Activated CD4-positive, alpha-beta T cell treated with anti-CD3 and anti-CD28 coated beads, Interleukin-2, amount 50 U/mL, for 24 hours (primary cell): ENCODE measurements around the gene ADSS1.

Experiments
- DNase-seq, 2 donors: peaks; one replicate each; pipeline ENCODE4 v3.0.0-alpha.2; 2020; ENCODE audit warnings: low read depth in 1 of 2, low spot score in 1 of 2

Gene ADSS1

DNA sequence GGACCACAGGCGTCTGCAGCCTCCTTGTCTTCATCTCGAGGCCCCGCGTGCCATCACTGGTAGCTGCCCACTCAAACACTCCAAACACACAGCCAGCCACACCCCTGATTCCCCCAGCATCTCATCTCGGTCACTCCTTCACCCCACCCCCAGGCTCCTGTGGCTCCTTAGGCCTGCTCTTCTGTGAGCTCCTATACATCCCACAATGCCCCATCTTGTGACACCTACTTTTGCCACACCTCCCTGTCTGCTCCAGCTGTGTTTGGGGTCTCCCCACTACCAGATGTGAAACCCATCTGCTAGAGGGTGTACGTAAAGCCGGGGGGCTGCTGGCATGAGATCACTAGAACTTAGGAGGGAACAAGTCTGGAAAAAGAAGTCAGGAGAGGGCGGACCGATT is 67.4 kb downstream of the ADSS1 start:
- DNase-seq: no peak

DNA sequence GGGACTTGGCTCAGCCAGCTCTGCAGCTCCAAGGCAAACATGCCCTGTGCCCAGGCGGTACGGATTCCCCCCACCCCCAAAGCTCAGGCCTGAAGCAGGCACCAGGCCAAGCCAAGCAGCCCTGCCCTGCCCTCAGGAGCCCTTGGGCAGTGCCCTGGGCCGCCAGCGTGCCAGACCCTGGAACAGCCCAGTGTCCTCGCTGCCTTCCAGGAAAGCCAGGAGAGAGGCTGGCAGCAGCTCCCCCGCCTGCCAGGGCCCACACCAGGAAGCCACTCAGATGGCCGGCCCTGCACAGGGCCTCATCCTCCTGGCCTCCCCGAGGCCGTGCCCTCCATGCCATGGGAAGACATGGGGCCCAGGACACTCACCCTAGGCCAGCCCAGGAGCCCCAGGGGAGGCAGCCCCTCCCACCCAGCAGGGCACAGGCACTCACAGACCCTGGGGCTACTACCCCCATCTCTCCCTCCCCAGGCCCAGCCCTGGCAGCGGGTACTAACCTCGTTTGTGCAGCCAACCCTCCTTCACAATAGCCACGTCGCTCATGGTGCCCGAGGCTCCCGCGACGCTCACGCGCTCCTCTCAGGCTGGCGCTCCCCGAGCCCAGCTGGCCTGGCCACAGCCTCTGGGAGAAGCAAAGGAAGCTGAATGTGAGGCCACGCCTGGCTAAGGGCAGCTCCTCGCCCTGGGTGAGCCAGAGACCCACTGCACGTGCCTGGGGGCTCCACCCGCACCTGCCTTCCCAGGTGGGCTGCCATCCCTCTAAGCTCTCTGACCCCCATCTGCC is 68.3 kb downstream of the ADSS1 start:
- no peak for DNase-seq

DNA sequence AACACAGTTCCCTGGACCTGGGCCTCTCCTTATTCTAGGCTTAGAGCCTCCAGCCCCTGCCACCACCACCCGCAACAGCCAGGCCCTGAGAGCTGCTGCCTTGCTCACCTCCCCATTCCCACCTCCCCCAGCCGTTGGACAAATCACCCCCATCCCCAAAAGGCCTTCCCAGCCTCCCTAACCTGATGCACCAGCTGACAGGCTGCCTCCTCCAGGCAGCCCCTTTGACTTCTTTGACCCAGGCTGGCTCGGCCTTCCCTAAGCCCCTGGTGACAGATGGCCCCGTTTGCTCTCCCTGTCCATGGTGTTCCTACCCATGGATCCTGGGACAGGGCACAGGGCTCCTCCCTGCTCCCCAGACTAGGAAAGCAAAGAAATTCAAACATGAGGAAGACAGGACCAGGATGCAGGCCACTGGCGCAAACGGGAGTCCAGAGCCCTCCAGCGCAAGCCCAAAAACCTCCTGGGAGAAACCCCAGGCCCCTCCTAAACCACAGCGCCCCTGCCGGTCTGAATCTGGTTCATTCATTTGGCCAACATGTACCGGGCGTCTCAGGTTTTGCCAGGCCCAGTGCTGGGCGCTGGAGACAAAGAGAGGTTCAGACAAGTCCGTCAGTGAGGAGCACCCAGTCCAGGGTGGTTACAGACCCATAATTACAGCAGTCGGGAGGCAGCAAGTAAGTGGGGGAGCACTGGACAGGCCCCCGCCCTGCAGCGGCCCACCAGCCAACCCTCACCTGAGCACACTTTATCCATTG is 69.1 kb downstream of the ADSS1 start:
- DNase-seq: no peak

DNA sequence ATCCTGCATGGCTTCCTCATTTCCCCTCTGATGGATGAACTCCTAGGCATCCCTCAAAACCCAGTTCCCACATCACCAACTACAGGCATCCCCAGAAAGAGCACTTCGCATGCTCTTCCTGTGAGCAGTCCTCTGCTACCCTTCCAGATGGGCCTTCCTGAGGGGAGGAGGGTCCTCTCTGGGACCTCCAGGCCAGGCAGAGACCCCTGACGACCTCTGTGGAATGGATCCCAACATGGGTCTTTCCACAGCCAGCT is 69.6 kb downstream of the ADSS1 start:
- DNase-seq: no peak

DNA sequence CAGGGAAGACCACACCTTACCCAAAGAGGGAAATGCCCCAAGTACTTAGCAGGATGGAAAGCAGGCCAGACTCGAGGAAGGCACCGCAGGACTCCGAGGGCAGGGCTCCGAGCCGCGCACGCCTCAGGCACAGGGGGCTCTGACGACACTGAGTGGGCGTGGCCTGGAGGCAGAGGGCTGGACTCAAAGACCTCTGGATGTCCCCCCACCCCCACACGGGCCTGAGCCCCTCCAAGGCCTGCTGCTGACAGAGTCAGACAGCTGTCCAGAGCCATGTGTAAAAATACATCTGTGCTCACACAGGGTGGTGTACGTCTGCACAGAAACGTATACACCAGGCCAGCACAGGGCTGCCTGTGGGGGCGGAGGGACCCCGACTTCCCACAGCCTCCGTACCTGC is 70.1 kb downstream of the ADSS1 start:
- DNase-seq: no peak

DNA sequence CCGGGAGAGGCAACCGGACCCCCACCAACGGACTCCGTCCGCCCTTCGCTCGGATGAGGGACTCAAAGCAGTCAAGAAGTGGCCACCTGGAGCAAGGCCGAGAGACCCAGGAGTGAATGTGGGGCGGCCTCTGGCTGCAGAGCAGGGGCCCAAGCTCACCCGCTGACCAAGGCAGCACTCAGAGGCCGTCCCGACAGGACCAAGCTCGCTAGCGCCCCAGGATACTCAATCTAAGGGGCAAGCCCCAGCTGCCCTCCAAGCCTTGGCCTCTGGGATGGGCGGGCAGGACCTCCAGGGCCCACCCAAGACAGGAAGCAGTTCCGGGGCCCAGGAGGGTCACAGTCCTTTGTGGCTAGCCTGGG is 70.6 kb downstream of the ADSS1 start:
- no peak for DNase-seq

DNA sequence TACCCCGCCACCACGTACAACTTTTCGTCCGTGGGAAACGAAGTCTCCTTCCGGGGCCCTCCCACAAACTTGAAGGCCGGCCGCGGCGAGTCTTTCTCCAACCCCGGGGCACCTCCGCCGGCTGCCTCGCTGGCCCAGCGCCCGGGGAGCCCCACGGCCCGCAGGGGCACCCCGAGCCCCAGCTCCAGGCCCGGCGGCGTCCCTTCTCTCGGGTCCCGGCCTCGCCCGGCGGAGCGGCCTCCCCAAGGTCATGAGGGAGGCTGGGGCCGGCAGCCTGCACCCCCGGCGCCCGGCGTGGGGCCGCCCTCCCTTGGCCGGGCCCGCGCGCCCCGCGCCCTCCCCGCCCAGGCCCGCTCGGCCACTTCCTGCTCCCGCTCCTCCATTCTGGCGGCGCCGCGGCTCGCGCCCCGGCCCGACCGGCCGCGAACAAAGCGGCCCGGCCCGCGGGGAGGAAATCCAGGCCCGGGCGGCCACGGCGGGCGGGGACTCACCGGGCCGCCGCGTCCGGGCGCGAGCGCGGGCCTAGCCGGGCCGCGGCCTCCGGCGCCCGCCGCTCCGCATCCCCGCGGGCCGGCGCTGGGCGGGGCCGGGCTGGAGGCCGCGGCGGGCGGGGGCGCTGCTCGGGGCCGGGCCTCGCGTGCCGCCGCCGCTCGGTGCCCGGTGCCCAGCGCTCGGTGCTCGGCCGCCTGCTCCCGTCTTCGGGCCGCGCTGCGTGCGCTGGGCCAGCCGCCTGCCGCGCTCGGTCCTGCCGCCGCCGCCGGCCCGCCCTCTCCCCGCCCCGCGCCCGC is 71.2 kb downstream of the ADSS1 start, which contains the start of gene AKT1:
TSS of gene AKT1 (minus strand) at position 756 of the 788 bp plus-strand sequence. CDS start 3,105 bp downstream, outside the sequence.
- no peak for DNase-seq

DNA sequence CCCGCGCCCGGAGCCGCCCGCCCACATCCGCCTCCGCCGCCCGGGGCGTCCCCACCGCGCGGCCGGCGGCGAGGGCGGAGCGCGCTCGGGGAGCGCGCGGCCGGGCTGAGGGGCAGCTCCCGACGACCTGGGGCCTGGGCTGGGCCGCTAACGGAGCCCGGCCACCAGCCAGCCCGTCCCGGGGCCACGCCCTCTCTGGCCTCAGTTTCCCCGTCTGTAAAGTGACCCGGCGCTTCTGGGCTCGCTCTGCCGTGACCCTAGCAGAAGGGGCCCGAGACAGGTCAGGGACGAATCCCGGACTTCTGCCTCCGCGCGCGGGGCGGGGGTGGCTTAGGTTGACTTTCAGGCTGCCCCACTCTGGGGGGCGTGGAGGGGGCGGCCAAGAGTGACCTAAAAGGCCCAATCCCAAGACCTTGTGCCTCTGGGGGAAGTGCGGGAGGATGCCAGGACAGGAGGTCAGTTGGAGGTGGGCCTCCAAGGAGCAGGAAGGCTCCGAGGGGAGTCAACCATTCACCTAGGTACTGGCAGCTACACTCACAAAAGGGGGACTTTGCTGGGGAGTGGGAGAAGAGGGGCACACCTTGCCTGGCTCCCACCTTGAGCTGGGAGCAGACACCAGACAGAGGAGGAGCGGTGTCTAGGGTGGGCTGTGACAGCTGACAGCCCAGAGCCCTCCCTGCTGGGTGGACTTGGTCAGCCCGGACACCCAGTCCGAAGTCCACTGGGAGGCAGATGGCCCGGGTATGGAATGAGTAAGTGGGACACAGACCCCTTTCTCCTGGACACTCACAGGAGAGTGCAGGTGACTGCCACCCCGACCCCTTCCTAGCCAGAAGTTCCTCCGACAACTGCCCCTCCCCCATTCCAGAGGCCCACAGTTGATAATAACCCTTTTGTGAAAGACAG is 72.0 kb downstream of the ADSS1 start:
- peak in 1 of 2 donors; percentile 27 for DNase-seq

DNA sequence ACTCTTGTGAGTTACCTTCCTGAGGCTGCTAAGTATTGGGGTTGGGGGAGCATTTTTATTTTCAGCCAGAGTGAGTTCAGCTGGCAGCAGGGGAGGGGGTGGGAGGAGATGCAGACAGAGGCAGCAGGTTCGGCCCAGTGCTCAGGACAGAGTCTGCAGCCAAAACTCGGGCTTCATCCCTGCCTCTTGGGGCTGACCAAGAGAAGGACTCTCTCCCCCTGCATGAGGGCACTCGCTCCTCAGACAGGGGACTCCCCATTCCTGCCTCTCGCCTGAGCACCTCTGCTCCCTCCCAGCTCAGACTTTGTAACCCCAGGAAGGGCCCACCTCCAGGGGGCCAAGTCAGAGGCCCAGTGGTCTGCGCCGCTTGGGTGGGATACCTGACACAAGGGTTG is 72.7 kb downstream of the ADSS1 start:
- DNase-seq: no peak
